ENCODE results near the gene TUBB1.

- TF ChIP-seq CTCF (IDR thresholded peaks at IDR 0.05; ENCODE audit: low read depth, low read length) (no peak), POLR2A (IDR thresholded peaks at IDR 0.05; ENCODE audit: extremely low read depth, insufficient read length) (no peak)
Observed at GRCh38 chr20:59004493-59004762, 14.8 kb upstream of the TUBB1 start.

Measured in NB4 (cell line).